Upper lobe of left lung (tissue), 4 donors: ENCODE results near the gene PPP2R2D.

Source experiments
- CTCF ChIP-seq, 6 experiments: fragments of 450-650 bp in 4 of 6; fragments of 200-600 bp in 2 of 6; sonication (generic) in 2 of 6; IDR thresholded peaks; one replicate each; pipeline ENCODE4 v1.5.1; 2016 to 2019; ENCODE audit warnings: antibody characterized with exemption in 6 of 6
- EP300 ChIP-seq, 4 donors: sonication (generic); formaldehyde crosslinking; IDR thresholded peaks; one replicate each; pipeline ENCODE4 v1.5.1; 2017; ENCODE audit warnings: antibody characterized with exemption in 4 of 4, control low read depth in 2 of 4
- POLR2A ChIP-seq, 4 donors: fragments of 450-650 bp; IDR thresholded peaks; one replicate each; pipeline ENCODE4 v1.5.1; 2016 to 2017; ENCODE audit warnings: antibody characterized with exemption in 4 of 4, mild to moderate bottlenecking in 2 of 4

- TF ChIP-seq CTCF (IDR thresholded peaks at IDR 0.05) (no peak), EP300 (IDR thresholded peaks at IDR 0.05) (no peak), POLR2A (IDR thresholded peaks at IDR 0.05) (no peak)
Observed at GRCh38 chr10:131946321-131946751, 45.5 kb downstream of the PPP2R2D start.
